ENCODE data around the gene ZYG11A.

ZYG11A gene

GRCh38 chr1:52915855-52916220 is 73.3 kb downstream of the ZYG11A start:
- no peak overlapping the region for H3K27ac ChIP-seq

DNA sequence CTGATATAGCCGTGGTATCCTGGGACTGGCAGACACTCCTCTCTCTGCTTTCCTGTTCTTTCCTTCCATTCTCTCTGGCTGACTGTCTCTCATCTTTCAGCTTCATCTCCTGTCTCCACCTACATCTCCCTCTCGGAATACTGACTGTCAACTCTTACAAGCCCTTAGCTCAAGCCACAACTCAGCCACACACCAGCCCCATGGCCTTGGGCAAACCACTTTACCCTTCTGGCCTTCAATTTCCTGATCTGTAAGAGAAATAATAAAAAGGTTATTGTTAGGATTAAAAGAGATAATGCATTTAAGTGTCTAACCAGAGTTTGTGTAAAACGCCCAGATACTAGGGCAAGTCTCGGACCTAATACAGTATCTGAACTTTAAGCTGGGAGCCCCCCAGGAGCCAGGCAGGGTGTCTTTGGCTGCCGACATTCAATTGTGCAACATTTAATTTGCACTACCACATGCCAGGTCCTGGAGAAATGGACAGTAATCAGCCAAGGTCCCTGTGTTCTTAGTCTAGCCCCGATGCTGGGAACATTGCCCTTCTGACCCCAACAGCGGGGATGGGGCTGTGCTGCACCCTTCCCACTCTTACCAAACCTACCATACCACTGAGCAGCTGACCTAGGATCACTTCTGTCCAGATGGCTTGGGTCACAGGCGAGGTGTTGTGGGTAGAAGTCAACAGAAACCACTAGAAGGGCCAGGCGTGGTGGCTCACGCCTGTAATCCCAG is 73.8 kb downstream of the ZYG11A start:
- H3K27ac ChIP-seq: peak overlapping the region in 1 of 21 experiments; percentile 50

More at GRCh38 chr1:52915855-52916220, 73.3 kb downstream of the ZYG11A start:
- no peak overlapping the region for H3K4me3 ChIP-seq

DNA sequence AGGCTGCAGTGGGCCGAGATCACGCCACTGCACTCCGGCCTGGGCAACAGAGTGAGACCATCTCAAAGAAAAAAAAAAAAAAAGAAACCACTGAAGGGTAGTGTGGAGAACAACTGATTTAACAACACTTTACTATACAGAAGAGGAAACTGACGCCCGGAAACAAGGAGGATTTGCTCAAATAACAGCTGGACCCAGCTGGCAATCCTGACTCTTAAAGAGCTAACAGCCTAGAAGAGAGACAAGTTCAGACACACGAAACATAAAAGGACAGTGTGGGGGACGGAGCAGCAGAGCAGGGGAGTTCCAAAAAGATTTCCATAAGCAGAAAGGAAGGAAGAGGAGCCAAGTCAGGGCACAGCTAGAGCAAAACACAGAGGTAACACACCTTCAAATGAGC is 74.6 kb downstream of the ZYG11A start:
- H3K27ac ChIP-seq: peak overlapping the region in 2 of 21 experiments; percentile 24 to 50
- H3K4me3 ChIP-seq: no peak overlapping the region

More for the DNA sequence above, 73.8 kb downstream of the ZYG11A start:
- no peak overlapping the region for H3K4me3 ChIP-seq

DNA sequence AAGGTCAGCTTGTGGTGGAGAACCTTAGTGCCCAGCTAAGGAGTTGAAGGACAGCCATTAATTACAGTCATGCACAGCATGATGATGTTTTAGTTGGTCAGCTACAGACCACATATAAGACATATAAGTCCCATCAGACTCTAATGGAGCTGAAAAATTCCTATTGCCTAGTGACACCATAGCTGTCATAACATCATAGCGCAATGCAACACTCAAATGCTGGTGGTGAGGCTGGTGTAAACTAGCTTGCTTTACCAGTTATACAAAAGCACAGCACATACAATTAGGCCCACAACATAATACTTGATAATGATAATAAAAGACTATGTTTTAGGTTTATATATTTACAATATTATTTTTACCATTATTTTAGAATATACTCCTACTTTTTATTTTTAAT is 75.0 kb downstream of the ZYG11A start:
- Histone ChIP-seq H3K27ac (no peak overlapping the region), H3K4me3 (no peak overlapping the region)

DNA sequence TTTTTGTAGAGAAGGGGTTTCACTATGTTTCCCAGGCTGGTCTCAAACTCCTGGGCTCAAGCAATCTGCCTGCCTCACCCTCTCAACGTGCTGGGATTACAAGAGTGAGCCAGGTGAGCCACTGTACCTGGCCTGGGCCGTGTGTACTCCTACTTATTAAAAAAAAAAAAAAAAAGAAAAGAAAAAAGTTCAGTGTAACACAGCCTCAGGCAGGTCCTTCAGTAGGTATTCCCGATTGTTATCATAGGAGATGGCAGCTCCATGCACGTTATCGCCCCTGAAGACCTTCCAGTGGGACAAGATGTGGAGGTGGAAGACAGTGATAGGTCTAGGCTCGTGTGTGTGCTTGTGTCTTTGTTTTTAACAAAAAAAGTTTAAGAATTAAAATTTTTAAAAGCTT is 75.6 kb downstream of the ZYG11A start:
- Histone ChIP-seq H3K27ac (peak overlapping the region in 1 of 21 experiments; percentile 4), H3K4me3 (no peak overlapping the region)

GRCh38 chr1:52919051-52919722 is 76.6 kb downstream of the ZYG11A start:
- Histone ChIP-seq H3K4me3 (no peak overlapping the region), H3K27ac (no peak overlapping the region)

DNA sequence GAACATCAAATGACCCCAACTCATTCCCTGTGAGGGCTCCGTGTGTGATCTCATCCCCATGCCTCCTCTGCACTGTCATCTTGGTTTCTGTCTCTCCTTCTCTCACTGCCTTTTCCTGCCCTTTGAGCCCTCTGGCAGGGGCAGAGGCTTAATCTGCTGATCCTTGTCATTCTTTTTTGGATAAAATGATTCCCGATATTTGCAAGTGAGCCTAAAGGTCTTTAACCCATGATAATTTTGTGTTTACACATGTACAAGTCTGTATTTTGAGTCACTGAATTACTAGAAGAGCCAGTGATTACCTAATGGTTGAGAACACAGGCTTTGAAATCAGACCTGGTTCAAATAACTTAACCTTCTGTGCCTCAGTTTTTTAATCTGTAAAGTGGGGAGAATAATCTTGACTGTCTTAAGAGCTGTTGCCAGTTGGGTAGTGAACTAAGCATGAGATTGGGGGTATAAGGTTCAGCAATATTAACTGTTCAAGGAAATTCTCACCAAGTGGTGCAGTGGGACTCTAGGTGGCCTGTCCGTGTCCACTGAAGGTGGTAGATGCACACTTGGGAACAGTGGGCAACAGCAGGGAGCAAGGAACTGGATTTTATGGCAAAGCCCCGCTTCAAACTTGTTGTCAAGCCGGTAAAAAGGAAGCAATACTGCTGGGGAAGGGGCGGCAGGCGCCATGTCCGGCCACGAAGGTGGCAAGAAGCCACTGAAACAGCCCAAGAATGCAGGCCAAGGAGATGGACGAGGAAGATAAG is 77.3 kb downstream of the ZYG11A start:
- peak overlapping the region in 1 of 7 experiments; percentile 64 for H3K4me3 ChIP-seq
- H3K27ac ChIP-seq: peak overlapping the region in 1 of 21 experiments; percentile 8

- Histone ChIP-seq H3K4me3 (peak overlapping the region; percentile 47 to 77 (median 64)), H3K27ac (peak overlapping the region in 20 of 21 experiments; percentile 12 to 92 (median 79))
Measured at GRCh38 chr1:52920791-52921291, 78.3 kb downstream of the ZYG11A start.

DNA sequence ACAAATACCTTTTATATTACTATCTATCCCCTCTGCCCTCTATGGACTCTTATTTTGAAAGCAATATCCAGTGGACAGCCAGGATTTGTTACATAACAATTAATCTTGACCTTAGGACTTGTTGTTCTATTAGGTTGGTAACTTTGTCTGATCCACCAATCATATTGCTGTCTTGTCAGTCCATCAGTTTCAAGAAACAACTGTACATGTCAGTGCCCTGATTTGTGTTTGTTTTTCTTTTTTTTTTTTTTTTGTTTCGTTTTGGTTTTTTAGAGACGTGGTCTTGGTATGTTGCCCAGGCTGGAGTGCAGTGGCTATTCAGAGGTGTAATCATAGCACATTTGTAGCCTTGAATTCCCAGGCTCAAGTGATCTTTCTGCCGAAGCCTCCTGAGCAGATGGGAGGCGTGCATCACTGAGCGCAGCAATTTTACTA is 83.0 kb downstream of the ZYG11A start:
- no peak overlapping the region for H3K4me3 ChIP-seq

GRCh38 chr1:52926864-52927211 is 84.3 kb downstream of the ZYG11A start:
- H3K4me3 ChIP-seq: peak overlapping the region; percentile 47 to 68 (median 59)
- peak overlapping the region in 17 of 21 experiments; percentile 13 to 84 (median 72) for H3K27ac ChIP-seq

More for the DNA sequence above, 83.0 kb downstream of the ZYG11A start:
- H3K27ac ChIP-seq: no peak overlapping the region

DNA sequence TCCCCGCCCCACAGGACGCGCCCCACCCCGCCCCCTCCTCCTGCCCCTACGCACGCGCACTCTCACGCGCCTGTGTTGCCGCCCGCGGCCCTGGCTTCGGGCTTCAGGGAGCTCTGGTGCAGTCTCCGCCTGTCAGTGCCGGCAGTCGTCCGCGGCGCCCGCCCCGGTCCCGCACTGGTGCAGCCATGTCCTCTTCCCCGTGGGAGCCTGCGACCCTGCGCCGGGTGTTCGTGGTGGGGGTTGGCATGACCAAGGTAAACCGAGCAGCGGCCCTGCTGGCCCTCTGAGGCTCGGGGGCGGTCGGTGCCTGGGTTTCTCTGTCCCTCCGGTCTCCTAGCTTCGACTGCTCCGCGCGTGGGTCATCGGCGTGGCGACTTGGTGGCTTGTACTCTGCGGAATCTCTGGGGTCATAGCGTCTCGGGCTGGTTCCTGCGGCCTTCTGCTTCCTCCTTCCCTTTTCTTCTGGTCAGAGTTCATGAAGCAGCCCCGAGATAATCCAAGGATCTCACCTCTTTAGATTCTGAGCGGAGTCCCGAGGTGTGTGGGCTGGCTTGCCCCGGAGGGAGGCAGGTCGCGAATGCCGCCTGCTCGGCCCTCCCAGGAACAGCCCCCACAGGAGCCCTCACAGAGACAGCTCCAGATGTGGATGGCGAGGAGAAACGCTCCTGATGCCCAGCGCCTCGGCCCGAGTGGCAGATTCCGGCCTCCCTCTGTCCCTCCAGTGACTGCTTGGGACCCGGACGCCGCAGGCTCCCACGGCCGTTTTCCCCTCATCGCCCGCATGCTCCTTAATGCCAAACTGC is 84.9 kb downstream of the ZYG11A start, which contains the start of gene SCP2:
Gene SCP2 (plus strand): TSS at position 65 of the 803 bp plus-strand sequence. CDS start 121 bp downstream, at position 186.
- peak within 1 kb of the TSS; percentile 47 to 68 (median 59) for H3K4me3 ChIP-seq
- H3K27ac ChIP-seq: peak within 1 kb of the TSS in 19 of 21 experiments; percentile 13 to 84 (median 72)

DNA sequence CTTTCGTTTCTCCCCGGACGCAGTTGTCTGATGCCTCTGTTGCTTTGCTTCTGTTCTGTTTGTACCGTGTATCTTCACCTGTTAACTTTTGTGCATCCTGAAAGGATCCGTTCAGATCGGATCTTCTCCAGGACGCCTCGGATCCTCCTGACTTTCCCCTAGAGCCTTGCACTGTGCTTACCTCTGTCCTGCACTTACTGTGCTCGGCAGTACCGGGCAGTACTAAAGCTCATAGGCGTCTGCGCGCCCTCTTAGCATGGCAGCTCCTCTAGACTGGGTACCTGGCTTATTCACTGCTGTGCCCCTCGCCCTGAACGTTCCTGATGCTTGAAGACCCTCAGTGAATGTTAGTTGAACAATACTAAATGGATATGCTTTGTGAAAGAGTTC is 85.5 kb downstream of the ZYG11A start:
- Histone ChIP-seq H3K4me3 (peak overlapping the region; percentile 47 to 68 (median 59)), H3K27ac (peak overlapping the region in 16 of 21 experiments; percentile 13 to 84 (median 75))

- H3K27ac ChIP-seq: no peak overlapping the region
- no peak overlapping the region for H3K4me3 ChIP-seq
Measured at GRCh38 chr1:52929019-52929418, 86.5 kb downstream of the ZYG11A start.

GRCh38 chr1:52937433-52938182 is 95.0 kb downstream of the ZYG11A start:
- Histone ChIP-seq H3K27ac (no peak overlapping the region), H3K4me3 (no peak overlapping the region)

DNA sequence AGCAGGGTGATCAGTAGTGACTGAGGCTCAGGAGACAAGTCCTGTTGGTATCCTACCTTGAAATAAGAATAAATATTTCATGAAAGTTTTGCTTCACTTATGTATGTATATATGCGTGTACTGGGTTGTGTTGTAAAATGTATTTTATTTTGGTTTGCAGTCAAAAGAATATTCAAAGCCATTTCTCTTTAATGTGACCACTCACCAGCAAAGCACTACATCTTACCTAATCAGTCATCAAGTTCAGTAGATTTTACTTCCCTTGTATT is 95.6 kb downstream of the ZYG11A start:
- no peak overlapping the region for H3K4me3 ChIP-seq
- H3K27ac ChIP-seq: no peak overlapping the region

- no peak overlapping the region for H3K27ac ChIP-seq
- H3K4me3 ChIP-seq: no peak overlapping the region
Measured at GRCh38 chr1:52943876-52944416, 101.4 kb downstream of the ZYG11A start.

DNA sequence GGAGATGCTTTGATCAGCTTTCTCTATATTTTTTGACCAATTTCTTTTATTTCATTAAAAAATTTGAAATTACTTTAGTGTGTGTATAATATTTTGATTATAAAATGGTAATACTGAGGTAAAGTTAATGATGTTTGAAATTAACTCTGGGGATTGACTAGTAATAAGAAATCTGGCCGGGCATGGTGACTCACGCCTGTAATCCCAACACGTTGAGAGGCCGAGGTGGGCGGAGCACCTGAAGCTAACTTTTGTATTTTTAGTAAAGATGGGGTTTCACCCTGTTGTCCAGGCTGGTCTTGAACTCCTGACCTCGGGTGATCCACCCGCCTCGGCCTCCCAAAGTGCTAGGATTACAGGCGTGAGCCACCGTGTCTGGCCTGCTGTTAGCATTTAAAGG is 102.0 kb downstream of the ZYG11A start:
- H3K27ac ChIP-seq: no peak overlapping the region
- no peak overlapping the region for H3K4me3 ChIP-seq

Measured in skin epidermis (tissue), 12 donors.